Immature natural killer cell (primary cell): Measurements from ENCODE around the gene CH25H. TPM values are rescaled to one million over a fixed set of nuclear protein-coding genes. Genes with fewer than 3 reads are reported as not detected.
"Not testable (repeated sequence)": the region's sequence is repeated elsewhere in the genome, so short reads cannot be mapped to it uniquely, and the experiment has no call there.

ENCODE experiments used
- DNase-seq, 3 donors: peaks; one replicate each; pipeline ENCODE4 v3.0.0; 2022; ENCODE audit warnings: mixed read lengths in 1 of 3
- H3K27ac Mint-ChIP-seq, 6 donors: one replicate each; pipeline ENCODE4 v1.8.0; 2020; ENCODE audit warnings: mixed read lengths in 6 of 6, mild to moderate bottlenecking in 5 of 6, inconsistent platforms in 4 of 6, moderate library complexity in 3 of 6
- H3K27me3 Mint-ChIP-seq, 3 donors: one replicate each; pipeline ENCODE4 v1.8.0; 2020 to 2021; ENCODE audit warnings: low read depth in 3 of 3, mild to moderate bottlenecking in 3 of 3, mixed read lengths in 3 of 3, moderate library complexity in 3 of 3, inconsistent platforms in 1 of 3
- H3K36me3 Mint-ChIP-seq, 3 donors: one replicate each; pipeline ENCODE4 v1.8.0; 2020; ENCODE audit warnings: mixed read lengths in 3 of 3, inconsistent platforms in 2 of 3, mild to moderate bottlenecking in 2 of 3
- H3K4me1 Mint-ChIP-seq, 2 donors: one replicate each; pipeline ENCODE4 v1.8.0; 2020; ENCODE audit warnings: inconsistent platforms in 2 of 2, mild to moderate bottlenecking in 2 of 2, mixed read lengths in 2 of 2, moderate library complexity in 1 of 2
- H3K4me3 Mint-ChIP-seq, 5 donors: one replicate each; pipeline ENCODE4 v1.8.0; 2020; ENCODE audit warnings: mild to moderate bottlenecking in 5 of 5, mixed read lengths in 5 of 5, inconsistent platforms in 3 of 5, moderate library complexity in 3 of 5
- H3K9me3 Mint-ChIP-seq, 6 donors: one replicate each; pipeline ENCODE4 v1.8.0; 2020; ENCODE audit warnings: mild to moderate bottlenecking in 6 of 6, mixed read lengths in 6 of 6, inconsistent platforms in 4 of 6, moderate library complexity in 3 of 6
- polyA plus RNA-seq, 3 donors: library from polyadenylated mRNA; unstranded; fragments of 300-500 nt; fragmentation: Illumina TruSeq; gene quantifications; one replicate each; pipeline ENCODE4 v1.2.3, GENCODE V29; 2021

The CH25H gene
- under 1 TPM in 1 of 3 donors, not detected in 2; 0.27 TPM for polyA plus RNA-seq

- H3K4me3 Mint-ChIP-seq, result peak within 1 kb of the TSS; percentile 75 to 93 (median 86)
- H3K36me3 Mint-ChIP-seq, result no peaks in the 10 kb centered on the region
- no peaks in the 10 kb centered on the region for H3K9me3 Mint-ChIP-seq
- H3K4me1 Mint-ChIP-seq, result peaks cover 16 to 19% of the 10 kb centered on the region in 2 donors
- H3K27me3 Mint-ChIP-seq, result peaks cover 10 to 23% (median 14%) of the 10 kb centered on the region in 3 donors
- DNase-seq, result peak in 2 of 3 donors; percentile 19 to 28
- H3K27ac Mint-ChIP-seq, result no peak within 1 kb of the TSS
Observed at GRCh38 chr10:89207181-89207800, at the start of gene CH25H. CH25H (minus strand) TSS chr10:89207317; CDS start chr10:89207292, 25 bp downstream.

DNA sequence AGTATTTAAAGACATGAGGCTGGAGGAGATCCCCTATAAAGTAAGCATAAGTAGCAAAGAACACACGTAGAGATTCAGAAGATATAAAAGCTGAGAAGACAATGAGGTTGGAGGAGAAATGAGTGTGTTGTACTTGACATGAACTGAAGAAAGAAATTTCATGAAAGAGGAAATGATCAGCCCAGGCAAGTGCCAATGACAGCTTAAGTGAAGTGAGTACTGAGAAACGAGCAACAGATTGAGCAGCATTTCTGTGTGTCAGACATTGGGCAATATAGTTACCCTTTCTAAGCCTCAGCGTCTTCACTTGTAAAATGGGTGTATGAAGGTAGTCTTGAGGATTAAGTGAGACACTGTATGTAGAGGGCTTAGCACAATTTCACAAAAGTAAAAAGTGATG is 49.2 kb upstream of the CH25H start:
- no peak overlapping the region for H3K4me3 Mint-ChIP-seq
- DNase-seq, result no peak
- no peak overlapping the region for H3K27ac Mint-ChIP-seq
- H3K27me3 Mint-ChIP-seq, result peaks cover 1 to 8% (median 6%) of the 10 kb centered on the region in 3 donors
- no peaks in the 10 kb centered on the region for H3K36me3 Mint-ChIP-seq
- peaks cover 5 to 8% of the 10 kb centered on the region in 2 donors for H3K4me1 Mint-ChIP-seq
- H3K9me3 Mint-ChIP-seq, result peaks cover 0 to 2% (median 0%) of the 10 kb centered on the region in 6 donors

DNA sequence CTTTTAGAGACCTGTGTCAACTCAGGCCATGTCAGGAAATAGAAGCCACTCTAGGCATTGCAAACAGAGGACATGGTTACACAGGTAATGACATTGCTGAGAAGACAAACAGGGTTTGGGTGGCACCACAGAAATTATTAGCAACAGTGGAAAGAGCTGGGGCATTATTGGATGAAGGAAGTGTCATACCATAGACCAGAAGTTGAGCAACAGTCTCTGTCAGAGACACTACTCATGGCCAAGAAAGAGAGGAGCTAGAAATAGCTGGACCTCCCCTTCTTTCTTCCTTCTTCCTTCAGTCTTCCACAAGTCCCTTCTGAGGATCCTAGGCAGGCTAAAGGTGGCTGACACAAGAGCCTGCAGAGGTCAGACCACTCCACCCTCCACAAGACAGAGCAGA is 48.7 kb upstream of the CH25H start:
- no peak for DNase-seq
- Mint-ChIP-seq H3K27me3 (peaks cover 1 to 8% (median 6%) of the 10 kb centered on the region in 3 donors), H3K4me1 (peaks cover 10 to 13% of the 10 kb centered on the region in 2 donors), H3K27ac (no peak overlapping the region), H3K9me3 (peaks cover 0 to 2% (median 0%) of the 10 kb centered on the region in 6 donors), H3K4me3 (no peak overlapping the region), H3K36me3 (no peaks in the 10 kb centered on the region)

GRCh38 chr10:89255091-89255579 is 48.0 kb upstream of the CH25H start:
- not testable (repeated sequence) for H3K9me3 Mint-ChIP-seq, H3K36me3 Mint-ChIP-seq, H3K27me3 Mint-ChIP-seq, H3K27ac Mint-ChIP-seq, H3K4me3 Mint-ChIP-seq, DNase-seq
- H3K4me1 Mint-ChIP-seq, result peaks cover 13 to 20% of the 10 kb centered on the region in 2 donors

GRCh38 chr10:89252225-89252585 is 45.1 kb upstream of the CH25H start:
- H3K36me3 Mint-ChIP-seq, result no peaks in the 10 kb centered on the region
- H3K9me3 Mint-ChIP-seq, result peaks cover 0 to 2% (median 0%) of the 10 kb centered on the region in 6 donors
- peaks cover 1 to 5% (median 3%) of the 10 kb centered on the region in 3 donors for H3K27me3 Mint-ChIP-seq
- peaks cover 15 to 30% of the 10 kb centered on the region in 2 donors for H3K4me1 Mint-ChIP-seq
- peak overlapping the region; percentile 51 to 84 (median 81) for H3K27ac Mint-ChIP-seq
- DNase-seq, result no peak
- peak overlapping the region in 3 of 5 donors; percentile 88 to 90 (median 90) for H3K4me3 Mint-ChIP-seq

DNA sequence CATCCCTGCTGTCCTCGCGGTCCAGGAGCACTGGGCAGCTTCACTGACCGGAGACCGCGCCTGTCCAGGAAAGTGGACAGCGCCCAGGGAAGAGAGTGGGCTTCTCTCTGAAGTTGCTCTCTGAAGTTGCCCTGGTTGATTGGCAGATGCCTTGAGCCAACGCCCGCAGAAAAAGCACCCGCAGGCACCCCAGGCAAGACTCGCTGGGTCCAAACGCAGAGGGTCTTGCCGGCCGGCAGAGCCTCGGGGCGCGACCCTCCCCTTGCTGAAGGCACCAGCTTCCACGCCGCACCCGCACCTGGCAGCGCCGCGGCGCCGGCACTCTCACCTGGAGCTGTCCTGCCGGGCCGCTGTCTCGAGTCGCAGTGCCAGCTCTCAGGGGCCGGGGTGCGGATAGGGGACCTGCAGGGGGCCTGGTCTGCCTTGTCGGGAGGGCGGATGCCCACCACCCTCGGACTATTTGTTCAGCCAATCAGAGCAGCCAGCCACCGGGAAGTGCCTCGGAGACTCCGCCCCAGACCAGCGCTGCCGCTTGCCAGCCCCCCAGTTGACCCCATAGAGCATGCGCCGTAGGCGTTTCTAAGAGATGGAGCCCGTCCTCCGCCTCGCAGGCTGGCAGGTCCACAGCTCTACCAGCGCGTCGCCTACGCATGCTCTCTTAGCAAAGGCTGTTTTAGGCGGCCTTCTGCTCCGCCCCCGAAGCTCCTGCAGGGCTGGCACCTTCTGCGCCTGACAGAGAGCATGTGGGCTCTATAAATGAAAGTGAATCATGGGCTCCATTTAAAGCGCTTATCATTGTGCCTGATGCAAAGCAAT is 44.5 kb upstream of the CH25H start, which contains the start of gene LIPA:
Gene LIPA, minus strand, starts transcription at position 367 of the 816 bp plus-strand sequence. CDS start 4,127 bp downstream, outside the sequence.
- Mint-ChIP-seq H3K4me3 (peak within 1 kb of the TSS; percentile 88 to 90 (median 88)), H3K36me3 (no peaks in the 10 kb centered on the region), H3K4me1 (peaks cover 15 to 30% of the 10 kb centered on the region in 2 donors)

GRCh38 chr10:89250865-89251408 is 43.8 kb upstream of the CH25H start:
- Mint-ChIP-seq H3K27me3 (peaks cover 0 to 5% (median 1%) of the 10 kb centered on the region in 3 donors), H3K27ac (peak overlapping the region; percentile 59 to 86 (median 81)), H3K36me3 (peaks cover 0 to 2% (median 0%) of the 10 kb centered on the region in 3 donors), H3K9me3 (peaks cover 0 to 2% (median 0%) of the 10 kb centered on the region in 6 donors), H3K4me1 (peaks cover 15 to 30% of the 10 kb centered on the region in 2 donors), H3K4me3 (peak overlapping the region; percentile 88 to 90 (median 88))
- DNase-seq, result peak in 1 of 3 donors; percentile 1

More for the DNA sequence above, 44.5 kb upstream of the CH25H start, which contains the start of gene LIPA:
- Mint-ChIP-seq H3K27me3 (peaks cover 0 to 5% (median 1%) of the 10 kb centered on the region in 3 donors), H3K27ac (peak within 1 kb of the TSS; percentile 79 to 86 (median 81)), H3K9me3 (peaks cover 0 to 2% (median 0%) of the 10 kb centered on the region in 6 donors)
- peak; percentile 96 to 98 (median 97) for DNase-seq

- Mint-ChIP-seq H3K4me3 (no peak overlapping the region), H3K36me3 (peaks cover 0 to 4% (median 0%) of the 10 kb centered on the region in 3 donors), H3K9me3 (peaks cover 0 to 2% (median 0%) of the 10 kb centered on the region in 6 donors), H3K27me3 (peaks cover 0 to 5% (median 1%) of the 10 kb centered on the region in 3 donors), H3K4me1 (peaks cover 15 to 30% of the 10 kb centered on the region in 2 donors), H3K27ac (no peak overlapping the region)
- DNase-seq, result no peak
Observed at GRCh38 chr10:89248990-89249389, 41.9 kb upstream of the CH25H start.

DNA sequence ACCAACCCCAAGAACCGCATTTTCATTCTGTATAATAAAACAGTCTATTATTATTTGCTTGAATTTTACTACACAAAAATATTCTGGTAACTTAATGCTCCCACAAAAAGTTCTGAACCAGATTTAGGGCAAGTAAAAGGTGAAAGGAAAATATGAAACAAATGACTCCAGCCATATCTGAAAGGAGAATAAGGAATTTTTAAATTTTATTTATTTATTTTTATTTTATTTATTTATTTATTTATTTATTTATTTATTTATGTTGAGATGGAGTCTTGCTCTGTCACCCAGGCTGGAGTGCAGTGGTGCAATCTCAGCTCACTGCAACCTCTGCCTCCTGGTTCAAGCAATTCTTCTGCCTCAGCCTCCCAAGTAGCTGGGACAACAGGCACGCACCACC is 40.5 kb upstream of the CH25H start:
- DNase-seq, H3K9me3 Mint-ChIP-seq, H3K36me3 Mint-ChIP-seq, H3K4me3 Mint-ChIP-seq, H3K27me3 Mint-ChIP-seq, H3K27ac Mint-ChIP-seq: not testable (repeated sequence)
- peaks cover 21 to 38% of the 10 kb centered on the region in 2 donors for H3K4me1 Mint-ChIP-seq

DNA sequence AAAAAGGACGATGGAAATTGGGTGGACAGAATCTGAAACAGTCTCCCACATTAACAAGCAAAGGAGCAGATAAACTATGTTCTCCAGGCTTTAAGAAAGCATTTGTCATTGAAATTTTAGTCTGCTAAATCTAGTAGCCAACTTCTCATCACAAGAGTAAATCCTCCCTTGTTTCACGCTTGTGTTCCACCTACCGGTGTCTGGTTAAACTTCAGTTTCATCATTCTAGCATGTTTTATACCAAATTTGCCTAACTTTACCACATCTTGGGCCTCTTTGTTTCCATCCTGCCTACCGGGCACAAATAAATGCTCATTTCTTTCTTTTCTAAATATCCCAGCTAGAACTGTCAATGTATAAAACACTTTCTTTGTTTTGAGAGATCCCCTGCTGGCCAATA is 38.7 kb upstream of the CH25H start:
- no peaks in the 10 kb centered on the region for H3K9me3 Mint-ChIP-seq
- peaks cover 0 to 12% (median 0%) of the 10 kb centered on the region in 3 donors for H3K36me3 Mint-ChIP-seq
- H3K4me3 Mint-ChIP-seq, result no peak overlapping the region
- no peak overlapping the region for H3K27ac Mint-ChIP-seq
- no peak for DNase-seq
- H3K27me3 Mint-ChIP-seq, result no peaks in the 10 kb centered on the region
- H3K4me1 Mint-ChIP-seq, result peaks cover 15 to 32% of the 10 kb centered on the region in 2 donors

DNA sequence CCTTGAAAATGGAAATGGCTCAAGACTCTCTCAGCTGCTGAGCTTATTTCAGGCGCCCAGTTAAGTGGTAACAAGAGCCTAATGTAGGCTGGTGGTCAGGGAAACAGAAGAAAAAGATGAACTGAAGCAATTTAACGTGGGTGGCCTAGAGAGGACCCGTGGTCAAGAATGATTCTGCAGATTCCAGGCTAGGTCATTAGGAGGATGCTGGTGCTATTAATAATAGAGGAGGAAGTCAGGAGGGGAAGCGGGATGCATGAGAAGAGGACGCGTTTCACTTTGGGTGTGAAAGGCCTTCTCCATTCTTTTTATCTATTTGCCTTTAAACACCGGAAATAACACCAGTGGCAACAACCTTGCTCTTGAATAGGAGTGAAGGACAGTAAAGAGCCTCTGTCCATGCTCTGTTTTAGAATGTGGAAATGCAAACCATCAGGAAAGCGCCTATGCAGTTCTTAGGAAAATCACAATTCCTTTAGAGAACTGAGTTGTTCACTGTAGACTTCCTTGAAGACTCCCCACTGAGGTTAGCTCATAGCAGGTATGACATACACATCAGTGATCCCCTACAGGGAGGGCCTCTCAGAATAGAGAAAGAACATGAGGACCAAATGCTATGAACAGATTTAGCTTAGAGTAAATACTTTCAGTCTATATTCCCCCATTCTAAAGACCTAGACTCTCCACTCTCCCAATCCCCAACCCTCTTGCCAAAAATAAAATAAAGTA is 35.9 kb upstream of the CH25H start:
- Mint-ChIP-seq H3K4me3 (no peak overlapping the region), H3K9me3 (no peaks in the 10 kb centered on the region), H3K36me3 (peaks cover 6 to 23% (median 10%) of the 10 kb centered on the region in 3 donors), H3K27ac (peak overlapping the region in 1 of 6 donors; percentile 0), H3K27me3 (no peaks in the 10 kb centered on the region), H3K4me1 (peaks cover 7 to 14% of the 10 kb centered on the region in 2 donors)
- DNase-seq, result no peak

DNA sequence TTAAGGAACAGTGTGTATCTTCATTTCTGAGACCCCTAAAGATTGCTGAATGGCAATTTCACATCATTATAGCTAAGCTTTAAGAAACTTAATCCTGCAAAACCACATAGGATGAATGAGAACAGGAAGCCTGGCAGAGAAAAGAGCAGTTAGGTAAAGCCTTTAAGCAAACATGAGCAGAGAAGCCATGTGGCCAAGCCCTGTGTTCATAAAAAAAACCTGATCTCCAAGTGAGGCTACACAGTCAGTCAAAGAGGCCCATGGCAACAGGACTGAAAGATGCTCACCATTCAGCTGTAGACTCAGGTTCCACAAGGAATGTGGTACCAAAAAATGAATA is 35.2 kb upstream of the CH25H start:
- H3K27me3 Mint-ChIP-seq, result no peaks in the 10 kb centered on the region
- H3K4me3 Mint-ChIP-seq, result no peak overlapping the region
- no peak overlapping the region for H3K27ac Mint-ChIP-seq
- peaks cover 6 to 23% (median 10%) of the 10 kb centered on the region in 3 donors for H3K36me3 Mint-ChIP-seq
- no peaks in the 10 kb centered on the region for H3K9me3 Mint-ChIP-seq
- peaks cover 7 to 14% of the 10 kb centered on the region in 2 donors for H3K4me1 Mint-ChIP-seq
- no peak for DNase-seq
